ENCODE measurements around the gene SLC20A1.

DNA sequence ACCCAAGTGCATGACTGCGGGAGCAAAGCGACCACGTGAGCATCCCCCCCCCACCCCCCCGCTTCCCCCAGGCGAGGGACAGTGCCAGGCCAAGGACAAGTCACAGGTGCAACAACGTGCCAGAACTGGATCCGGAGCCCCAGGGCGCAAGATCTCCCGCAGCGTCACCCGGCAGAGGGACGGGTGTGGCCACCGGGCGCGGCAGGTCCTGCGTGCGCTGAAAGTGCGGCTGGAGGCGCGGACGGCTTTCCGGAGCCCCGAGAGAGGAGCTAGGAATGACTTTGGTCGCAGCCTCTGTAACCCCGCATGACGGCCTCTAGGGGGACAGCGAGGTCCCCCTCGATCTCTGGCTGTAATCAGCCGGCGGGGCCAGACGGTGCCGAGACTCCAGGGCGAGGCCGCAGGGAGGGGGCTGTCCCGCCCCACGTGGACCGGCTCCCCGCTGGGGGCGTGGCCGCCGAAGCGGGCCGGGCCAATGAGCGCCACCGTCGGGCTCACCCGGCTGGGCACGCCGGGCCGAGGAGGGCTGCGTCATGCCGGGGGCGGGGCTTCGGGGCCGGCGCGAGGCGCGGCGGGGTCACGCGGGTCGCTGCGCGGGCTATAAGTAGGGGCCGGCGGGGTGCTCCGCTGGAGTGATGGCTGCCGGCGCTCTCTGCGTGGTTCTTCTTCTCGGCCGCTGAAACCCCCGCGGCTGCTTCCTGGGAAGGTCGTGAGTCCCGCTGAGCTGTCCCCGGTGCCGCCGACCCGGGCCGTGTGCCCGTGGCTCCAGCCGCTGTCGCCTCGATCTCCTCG, at the start of gene SLC20A1:
- TF ChIP-seq CTCF (IDR thresholded peaks at IDR 0.05 in 2 of 3, conservative IDR thresholded peaks at IDR 0.05 in 1 of 3; ENCODE audit: borderline replicate concordance in 1 of 3, insufficient read depth in 1 of 3, low read depth in 2 of 3, low read length in 2 of 3) (peak in 1 of 3 experiments; percentile 34; a peak in 2 of 6 replicates), POLR2A (IDR thresholded peaks at IDR 0.05; ENCODE audit: borderline replicate concordance, extremely low read depth, insufficient read depth, insufficient read length) (peak; percentile 94), ELF1 (IDR thresholded peaks at IDR 0.05; ENCODE audit: borderline replicate concordance, low read depth) (no peak), EZH2 (IDR thresholded peaks at IDR 0.05) (no peak), SRF (IDR thresholded peaks at IDR 0.05; ENCODE audit: low read depth) (no peak), EGR1 (IDR thresholded peaks at IDR 0.05; ENCODE audit: low read depth) (no peak), SP1 (IDR thresholded peaks at IDR 0.05; ENCODE audit: low read depth) (no peak)
